ENCODE results near the gene ATAT1. TPM values are rescaled to one million over a fixed set of nuclear protein-coding genes. Genes with fewer than 3 reads are reported as not detected.
A peak's percentile ranks its signal among the peaks of the same experiment; 100 is the strongest.

Gene ATAT1
- total and polyA plus RNA-seq, 2 of the 13 experiments (the other 11 are each of a cell fraction or from before 2014, with no cell fraction given), result 9.2 to 23.6 TPM

- TF ChIP-seq ETV5 (CRISPR knock-in tag; IDR thresholded peaks at IDR 0.05; ENCODE audit: borderline replicate concordance) (peak; percentile 54; the same call in 1 of the 2 replicates), ASH2L (IDR thresholded peaks at IDR 0.05; ENCODE audit: insufficient read length, low read depth, low read length) (peak; percentile 51), POLR2A (IDR thresholded peaks at IDR 0.05; ENCODE audit: insufficient read depth in 1 of 2, low read depth in 2 of 2, low read length in 2 of 2) (no peak), ZNF619 (CRISPR knock-in tag; IDR thresholded peaks at IDR 0.05) (peak; percentile 84; the same call in 1 of the 2 replicates), ZNF451 (CRISPR knock-in tag; IDR thresholded peaks at IDR 0.05) (peak; percentile 64; the same call in 1 of the 2 replicates), SPEN (CRISPR knock-in tag; IDR thresholded peaks at IDR 0.05; ENCODE audit: low read depth) (peak; percentile 65; the same call in 1 of the 2 replicates), KMT2B (CRISPR knock-in tag; IDR thresholded peaks at IDR 0.05) (peak; percentile 62; the same call in 1 of the 2 replicates), NPAS2 (CRISPR knock-in tag; IDR thresholded peaks at IDR 0.05; ENCODE audit: borderline replicate concordance) (no peak), YEATS2 (CRISPR knock-in tag; IDR thresholded peaks at IDR 0.05; ENCODE audit: borderline replicate concordance) (peak; percentile 69; the same call in 1 of the 2 replicates), EZH2 (conservative IDR thresholded peaks at IDR 0.05; ENCODE audit: low read depth, low read length) (no peak), SOX13 (IDR thresholded peaks at IDR 0.05) (no peak), SOX13 (CRISPR knock-in tag; conservative IDR thresholded peaks at IDR 0.05 in 1 of 2, IDR thresholded peaks at IDR 0.05 in 1 of 2) (peak in 1 of 2 experiments; percentile 69; a peak in 1 of 4 replicates), HMGA1 (CRISPR knock-in tag; conservative IDR thresholded peaks at IDR 0.05) (no peak), MXI1 (IDR thresholded peaks at IDR 0.05; ENCODE audit: borderline replicate concordance, low read depth, low read length) (peak; percentile 70; the same call in 1 of the 3 replicates), ZNF446 (CRISPR knock-in tag; IDR thresholded peaks at IDR 0.05) (no peak), SRF (IDR thresholded peaks at IDR 0.05; ENCODE audit: low read depth, low read length) (0 out of 2 replicates have a peak, but pooled peaks have one; percentile 15), ZSCAN9 (CRISPR knock-in tag; IDR thresholded peaks at IDR 0.05; ENCODE audit: borderline replicate concordance) (no peak), ZHX2 (IDR thresholded peaks at IDR 0.05; ENCODE audit: low read depth) (0 out of 2 replicates have a peak, but pooled peaks have one; percentile 41), ZHX2 (CRISPR knock-in tag; IDR thresholded peaks at IDR 0.05; ENCODE audit: borderline replicate concordance) (no peak), ZNF577 (CRISPR knock-in tag; IDR thresholded peaks at IDR 0.05; ENCODE audit: borderline replicate concordance, low read depth) (no peak)
- TF ChIP-seq, protein P1, sequence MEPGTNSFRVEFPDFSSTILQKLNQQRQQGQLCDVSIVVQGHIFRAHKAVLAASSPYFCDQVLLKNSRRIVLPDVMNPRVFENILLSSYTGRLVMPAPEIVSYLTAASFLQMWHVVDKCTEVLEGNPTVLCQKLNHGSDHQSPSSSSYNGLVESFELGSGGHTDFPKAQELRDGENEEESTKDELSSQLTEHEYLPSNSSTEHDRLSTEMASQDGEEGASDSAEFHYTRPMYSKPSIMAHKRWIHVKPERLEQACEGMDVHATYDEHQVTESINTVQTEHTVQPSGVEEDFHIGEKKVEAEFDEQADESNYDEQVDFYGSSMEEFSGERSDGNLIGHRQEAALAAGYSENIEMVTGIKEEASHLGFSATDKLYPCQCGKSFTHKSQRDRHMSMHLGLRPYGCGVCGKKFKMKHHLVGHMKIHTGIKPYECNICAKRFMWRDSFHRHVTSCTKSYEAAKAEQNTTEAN (CRISPR knock-in tag; conservative IDR thresholded peaks at IDR 0.05), result no peak
- TF ChIP-seq, protein P2, sequence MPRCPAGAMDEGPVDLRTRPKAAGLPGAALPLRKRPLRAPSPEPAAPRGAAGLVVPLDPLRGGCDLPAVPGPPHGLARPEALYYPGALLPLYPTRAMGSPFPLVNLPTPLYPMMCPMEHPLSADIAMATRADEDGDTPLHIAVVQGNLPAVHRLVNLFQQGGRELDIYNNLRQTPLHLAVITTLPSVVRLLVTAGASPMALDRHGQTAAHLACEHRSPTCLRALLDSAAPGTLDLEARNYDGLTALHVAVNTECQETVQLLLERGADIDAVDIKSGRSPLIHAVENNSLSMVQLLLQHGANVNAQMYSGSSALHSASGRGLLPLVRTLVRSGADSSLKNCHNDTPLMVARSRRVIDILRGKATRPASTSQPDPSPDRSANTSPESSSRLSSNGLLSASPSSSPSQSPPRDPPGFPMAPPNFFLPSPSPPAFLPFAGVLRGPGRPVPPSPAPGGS (CRISPR knock-in tag; IDR thresholded peaks at IDR 0.05), result no peak; the same call in 1 of the 2 replicates
These were observed 52.5 kb downstream of the ATAT1 start (continued) for GRCh38 chr6:30678964-30679726.
